Astrocyte (in vitro differentiated cells and primary cell): Measurements from ENCODE around the gene PPP2R2D. TPM values are rescaled to one million over a fixed set of nuclear protein-coding genes. Genes with fewer than 3 reads are reported as not detected.

Experiments
- DNase-seq: peaks from one replicate; pipeline ENCODE4 v3.0.0-alpha.2; 2010; ENCODE audit warnings: low read depth
- FAIRE-seq: peaks from 2 replicates; lab custom pipeline; 2011; peaks lifted over from hg19 to GRCh38; lab: Jason Lieb, UNC
- H2AFZ ChIP-seq: 2 replicates; pipeline ENCODE4 v1.6.0; 2012; ENCODE audit warnings: low read depth, low read length, inconsistent platforms
- H3K27ac ChIP-seq: 2 replicates; pipeline ENCODE4 v1.5.1; 2011; ENCODE audit warnings: low read depth, low read length, inconsistent platforms
- H3K27me3 ChIP-seq: 2 replicates; pipeline ENCODE4 v1.6.0; 2011; ENCODE audit warnings: low read length, inconsistent platforms; ENCODE audit not compliant: insufficient read depth
- H3K36me3 ChIP-seq: 2 replicates; pipeline ENCODE4 v1.5.1; 2011; ENCODE audit warnings: low read length, inconsistent platforms; ENCODE audit not compliant: insufficient read depth
- H3K4me1 ChIP-seq: 2 replicates; pipeline ENCODE4 v1.5.1; 2011; ENCODE audit warnings: low read length, inconsistent platforms; ENCODE audit not compliant: insufficient read depth
- H3K4me2 ChIP-seq: 2 replicates; pipeline ENCODE4 v1.6.0; 2012; ENCODE audit warnings: low read length, inconsistent platforms
- H3K4me3 ChIP-seq: 2 replicates; pipeline ENCODE4 v1.5.1; 2011; ENCODE audit warnings: low read depth, mild to moderate bottlenecking, low read length, inconsistent platforms; ENCODE audit not compliant: insufficient read depth
- H3K79me2 ChIP-seq: 2 replicates; pipeline ENCODE4 v1.6.0; 2012; ENCODE audit warnings: mild to moderate bottlenecking, low read length, inconsistent platforms; ENCODE audit not compliant: insufficient read depth
- H3K9ac ChIP-seq: 2 replicates; pipeline ENCODE4 v1.6.0; 2012; ENCODE audit warnings: mild to moderate bottlenecking, low read length, inconsistent platforms
- H3K9me3 ChIP-seq: 2 replicates; pipeline ENCODE4 v1.5.1; 2012; ENCODE audit warnings: low read depth, mild to moderate bottlenecking, low read length, inconsistent platforms; ENCODE audit not compliant: insufficient read depth
- H4K20me1 ChIP-seq: 2 replicates; pipeline ENCODE4 v1.6.0; 2012; ENCODE audit warnings: low read length, inconsistent platforms; ENCODE audit not compliant: insufficient read depth
- H3K27ac Mint-ChIP-seq: one replicate; pipeline ENCODE4 v1.8.0; 2021; ENCODE audit warnings: mild to moderate bottlenecking, mixed read lengths; ENCODE audit not compliant: unreplicated experiment
- H3K27me3 Mint-ChIP-seq: one replicate; pipeline ENCODE4 v1.8.0; 2021; ENCODE audit warnings: low read depth, mixed read lengths; ENCODE audit not compliant: unreplicated experiment
- H3K36me3 Mint-ChIP-seq: one replicate; pipeline ENCODE4 v1.8.0; 2021; ENCODE audit warnings: low read depth, mixed read lengths; ENCODE audit not compliant: unreplicated experiment
- H3K4me1 Mint-ChIP-seq: one replicate; pipeline ENCODE4 v1.8.0; 2021; ENCODE audit warnings: low read depth, mixed read lengths; ENCODE audit not compliant: unreplicated experiment
- H3K4me3 Mint-ChIP-seq: one replicate; pipeline ENCODE4 v1.8.0; 2021; ENCODE audit warnings: mild to moderate bottlenecking, moderate library complexity, mixed read lengths; ENCODE audit not compliant: unreplicated experiment
- H3K9me3 Mint-ChIP-seq: one replicate; pipeline ENCODE4 v1.8.0; 2021; ENCODE audit warnings: mild to moderate bottlenecking, mixed read lengths; ENCODE audit not compliant: unreplicated experiment
- EZH2 ChIP-seq: IDR thresholded peaks from 2 replicates; pipeline ENCODE4 v1.6.1; 2012; ENCODE audit warnings: mild to moderate bottlenecking, low read length, inconsistent platforms; ENCODE audit not compliant: insufficient read depth
- total RNA-seq: library from RNA; stranded (reverse); gene quantifications from 2 replicates; pipeline ENCODE4 v1.2.1, GENCODE V29; 2021
- TF ChIP-seq, protein P1 (sequence below): IDR thresholded peaks from 2 replicates; pipeline ENCODE4 v1.5.1; 2011; ENCODE audit warnings: low read depth, mild to moderate bottlenecking, inconsistent platforms, low read length, moderate library complexity; ENCODE audit not compliant: insufficient read depth

The PPP2R2D gene
- total RNA-seq, 1 donor from 2014 or later = 32.5 TPM

DNA sequence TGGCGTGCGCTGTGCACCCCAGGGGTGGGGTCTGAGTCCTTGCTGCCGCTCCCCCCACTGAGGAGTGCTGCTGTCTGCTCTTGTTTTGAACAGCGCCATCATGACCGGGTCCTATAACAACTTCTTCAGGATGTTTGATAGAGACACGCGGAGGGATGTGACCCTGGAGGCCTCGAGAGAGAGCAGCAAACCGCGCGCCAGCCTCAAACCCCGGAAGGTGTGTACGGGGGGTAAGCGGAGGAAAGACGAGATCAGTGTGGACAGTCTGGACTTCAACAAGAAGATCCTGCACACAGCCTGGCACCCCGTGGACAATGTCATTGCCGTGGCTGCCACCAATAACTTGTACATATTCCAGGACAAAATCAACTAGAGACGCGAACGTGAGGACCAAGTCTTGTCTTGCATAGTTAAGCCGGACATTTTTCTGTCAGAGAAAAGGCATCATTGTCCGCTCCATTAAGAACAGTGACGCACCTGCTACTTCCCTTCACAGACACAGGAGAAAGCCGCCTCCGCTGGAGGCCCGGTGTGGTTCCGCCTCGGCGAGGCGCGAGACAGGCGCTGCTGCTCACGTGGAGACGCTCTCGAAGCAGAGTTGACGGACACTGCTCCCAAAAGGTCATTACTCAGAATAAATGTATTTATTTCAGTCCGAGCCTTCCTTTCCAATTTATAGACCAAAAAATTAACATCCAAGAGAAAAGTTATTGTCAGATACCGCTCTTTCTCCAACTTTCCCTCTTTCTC, 55.0 kb downstream of the PPP2R2D start:
- no peaks in the 10 kb centered on the region for H3K4me1 ChIP-seq
- Mint-ChIP-seq H3K36me3 (peaks cover 7% of the 10 kb centered on the region), H3K4me1 (no peaks in the 10 kb centered on the region), H3K4me3 (no peak overlapping the region), H3K27ac (peak overlapping the region; percentile 9), H3K9me3 (no peaks in the 10 kb centered on the region), H3K27me3 (no peaks in the 10 kb centered on the region)
- H3K4me3 ChIP-seq = no peak overlapping the region
- peaks cover 24% of the 10 kb centered on the region for H4K20me1 ChIP-seq
- peaks cover 28% of the 10 kb centered on the region for H3K36me3 ChIP-seq
- H3K27me3 ChIP-seq = no peaks in the 10 kb centered on the region
- FAIRE-seq = no peak
- peaks cover 9% of the 10 kb centered on the region for H3K79me2 ChIP-seq
- TF ChIP-seq, protein P1, sequence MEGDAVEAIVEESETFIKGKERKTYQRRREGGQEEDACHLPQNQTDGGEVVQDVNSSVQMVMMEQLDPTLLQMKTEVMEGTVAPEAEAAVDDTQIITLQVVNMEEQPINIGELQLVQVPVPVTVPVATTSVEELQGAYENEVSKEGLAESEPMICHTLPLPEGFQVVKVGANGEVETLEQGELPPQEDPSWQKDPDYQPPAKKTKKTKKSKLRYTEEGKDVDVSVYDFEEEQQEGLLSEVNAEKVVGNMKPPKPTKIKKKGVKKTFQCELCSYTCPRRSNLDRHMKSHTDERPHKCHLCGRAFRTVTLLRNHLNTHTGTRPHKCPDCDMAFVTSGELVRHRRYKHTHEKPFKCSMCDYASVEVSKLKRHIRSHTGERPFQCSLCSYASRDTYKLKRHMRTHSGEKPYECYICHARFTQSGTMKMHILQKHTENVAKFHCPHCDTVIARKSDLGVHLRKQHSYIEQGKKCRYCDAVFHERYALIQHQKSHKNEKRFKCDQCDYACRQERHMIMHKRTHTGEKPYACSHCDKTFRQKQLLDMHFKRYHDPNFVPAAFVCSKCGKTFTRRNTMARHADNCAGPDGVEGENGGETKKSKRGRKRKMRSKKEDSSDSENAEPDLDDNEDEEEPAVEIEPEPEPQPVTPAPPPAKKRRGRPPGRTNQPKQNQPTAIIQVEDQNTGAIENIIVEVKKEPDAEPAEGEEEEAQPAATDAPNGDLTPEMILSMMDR = no peak
- no peak for TF ChIP-seq EZH2
- DNase-seq = no peak
- no peak overlapping the region for H3K4me2 ChIP-seq
- H3K27ac ChIP-seq = no peak overlapping the region
- H3K9ac ChIP-seq = no peak overlapping the region
- no peak overlapping the region for H2AFZ ChIP-seq
- no peaks in the 10 kb centered on the region for H3K9me3 ChIP-seq

DNA sequence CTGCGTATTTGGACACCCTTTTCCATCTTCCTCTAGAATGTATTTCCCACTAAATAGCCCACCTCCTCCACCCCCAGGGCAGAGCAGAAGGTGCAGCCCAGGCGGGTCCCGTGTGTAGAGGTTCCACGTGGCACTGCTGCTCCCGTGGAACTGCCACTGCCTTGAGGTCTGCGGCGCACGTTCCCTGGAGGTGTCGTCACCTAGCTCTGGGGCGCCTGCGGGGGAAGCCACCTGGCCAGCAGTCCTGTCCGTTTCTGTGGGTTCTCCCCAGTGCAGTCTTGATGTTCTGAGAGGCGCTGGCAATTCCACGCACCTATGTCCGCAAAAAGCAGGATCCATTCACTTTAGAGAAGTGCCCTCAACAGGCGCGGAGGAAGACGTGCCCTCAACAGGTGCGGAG, 59.0 kb downstream of the PPP2R2D start:
- Histone ChIP-seq H3K4me3 (no peak overlapping the region), H3K36me3 (peaks cover 20% of the 10 kb centered on the region), H3K4me1 (no peaks in the 10 kb centered on the region)

More for the DNA sequence above, 59.0 kb downstream of the PPP2R2D start:
- H4K20me1 ChIP-seq = peaks cover 10% of the 10 kb centered on the region
- H3K4me2 ChIP-seq = no peak overlapping the region
- no peak overlapping the region for H3K27ac Mint-ChIP-seq
- no peaks in the 10 kb centered on the region for H3K27me3 ChIP-seq
- FAIRE-seq = no peak
- H3K79me2 ChIP-seq = no peaks in the 10 kb centered on the region
- no peak for DNase-seq
- no peak for TF ChIP-seq EZH2
- TF ChIP-seq, protein P1 = no peak
- peaks cover 9% of the 10 kb centered on the region for H3K36me3 Mint-ChIP-seq
- H3K4me1 Mint-ChIP-seq = peaks cover 2% of the 10 kb centered on the region
- H3K9me3 Mint-ChIP-seq = no peaks in the 10 kb centered on the region
- H3K9ac ChIP-seq = no peak overlapping the region
- no peaks in the 10 kb centered on the region for H3K9me3 ChIP-seq
- H2AFZ ChIP-seq = no peak overlapping the region
- no peak overlapping the region for H3K27ac ChIP-seq
- no peaks in the 10 kb centered on the region for H3K27me3 Mint-ChIP-seq
- no peak overlapping the region for H3K4me3 Mint-ChIP-seq
